VCaP (cell line): Measurements from ENCODE around the gene PLK3.

Experiments used
- H3K27ac ChIP-seq: fragments of 450-650 bp; 2 replicates; pipeline ENCODE4 v1.5.1; 2017
- TF ChIP-seq, protein P1 (sequence below): fragments of 450-650 bp; conservative IDR thresholded peaks from 2 replicates; pipeline ENCODE4 v1.5.1; 2017; ENCODE audit warnings: mild to moderate bottlenecking, moderate library complexity

The PLK3 gene

DNA sequence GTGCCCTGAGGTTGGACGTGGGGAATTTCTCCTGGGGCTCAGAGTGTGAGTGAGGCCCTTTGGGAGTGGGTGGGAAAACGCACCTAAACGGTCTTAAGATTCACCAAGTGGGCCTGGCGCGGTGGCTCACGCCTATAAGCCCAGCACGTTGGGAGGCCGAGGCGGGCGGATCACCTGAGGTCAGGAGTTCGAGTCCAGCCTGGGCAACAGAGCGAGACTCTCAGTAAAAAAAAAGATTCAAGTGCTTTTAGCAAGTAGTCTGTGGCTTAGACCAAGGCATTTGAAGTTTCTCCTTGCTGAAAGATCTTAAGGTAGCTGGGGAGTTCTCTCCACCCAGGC is 23.5 kb upstream of the PLK3 start:
- TF ChIP-seq, protein P1, sequence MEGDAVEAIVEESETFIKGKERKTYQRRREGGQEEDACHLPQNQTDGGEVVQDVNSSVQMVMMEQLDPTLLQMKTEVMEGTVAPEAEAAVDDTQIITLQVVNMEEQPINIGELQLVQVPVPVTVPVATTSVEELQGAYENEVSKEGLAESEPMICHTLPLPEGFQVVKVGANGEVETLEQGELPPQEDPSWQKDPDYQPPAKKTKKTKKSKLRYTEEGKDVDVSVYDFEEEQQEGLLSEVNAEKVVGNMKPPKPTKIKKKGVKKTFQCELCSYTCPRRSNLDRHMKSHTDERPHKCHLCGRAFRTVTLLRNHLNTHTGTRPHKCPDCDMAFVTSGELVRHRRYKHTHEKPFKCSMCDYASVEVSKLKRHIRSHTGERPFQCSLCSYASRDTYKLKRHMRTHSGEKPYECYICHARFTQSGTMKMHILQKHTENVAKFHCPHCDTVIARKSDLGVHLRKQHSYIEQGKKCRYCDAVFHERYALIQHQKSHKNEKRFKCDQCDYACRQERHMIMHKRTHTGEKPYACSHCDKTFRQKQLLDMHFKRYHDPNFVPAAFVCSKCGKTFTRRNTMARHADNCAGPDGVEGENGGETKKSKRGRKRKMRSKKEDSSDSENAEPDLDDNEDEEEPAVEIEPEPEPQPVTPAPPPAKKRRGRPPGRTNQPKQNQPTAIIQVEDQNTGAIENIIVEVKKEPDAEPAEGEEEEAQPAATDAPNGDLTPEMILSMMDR, result no peak
- peak overlapping the region; percentile 90 for H3K27ac ChIP-seq

DNA sequence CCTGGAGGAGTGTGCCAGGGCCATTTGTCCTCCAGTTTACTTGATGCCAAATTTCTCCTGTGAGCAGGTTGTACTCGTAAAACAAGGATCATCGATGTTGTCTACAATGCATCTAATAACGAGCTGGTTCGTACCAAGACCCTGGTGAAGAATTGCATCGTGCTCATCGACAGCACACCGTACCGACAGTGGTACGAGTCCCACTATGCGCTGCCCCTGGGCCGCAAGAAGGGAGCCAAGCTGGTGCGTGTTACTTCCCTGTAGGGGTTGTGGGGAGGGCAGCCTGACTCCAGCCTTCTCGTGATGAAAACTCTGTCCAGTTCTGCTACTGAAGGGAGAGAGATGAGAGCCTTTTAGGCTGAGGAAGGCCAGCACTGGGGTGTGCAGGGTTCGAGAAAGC is 22.6 kb upstream of the PLK3 start:
- TF ChIP-seq, protein P1, result no peak
- peak overlapping the region; percentile 90 for H3K27ac ChIP-seq

DNA sequence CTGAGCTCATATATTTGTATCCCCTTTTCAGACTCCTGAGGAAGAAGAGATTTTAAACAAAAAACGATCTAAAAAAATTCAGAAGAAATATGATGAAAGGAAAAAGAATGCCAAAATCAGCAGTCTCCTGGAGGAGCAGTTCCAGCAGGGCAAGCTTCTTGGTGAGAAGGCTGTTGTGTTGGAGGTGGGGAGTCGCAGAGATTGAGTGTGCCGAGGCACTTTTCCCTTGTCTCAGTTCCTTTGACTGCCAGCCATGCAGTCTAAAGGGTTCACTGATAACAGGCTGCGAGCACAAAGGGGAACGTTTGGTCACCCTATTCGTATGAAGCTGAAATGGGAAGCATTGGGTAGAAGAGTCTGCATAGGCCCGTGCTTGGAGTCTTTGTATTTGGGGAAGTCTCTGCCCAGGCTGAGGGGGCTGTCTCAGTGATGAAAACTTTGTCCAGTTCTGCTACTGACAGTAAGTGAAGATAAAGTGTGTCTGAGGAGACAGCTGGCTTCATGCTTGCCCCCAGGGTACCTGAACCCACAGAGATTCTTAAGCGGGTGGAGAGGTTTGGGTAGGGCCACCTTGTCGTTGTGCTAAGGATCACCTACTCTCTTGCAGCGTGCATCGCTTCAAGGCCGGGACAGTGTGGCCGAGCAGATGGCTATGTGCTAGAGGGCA is 22.1 kb upstream of the PLK3 start:
- TF ChIP-seq, protein P1, result no peak
- H3K27ac ChIP-seq, result peak overlapping the region; percentile 90

DNA sequence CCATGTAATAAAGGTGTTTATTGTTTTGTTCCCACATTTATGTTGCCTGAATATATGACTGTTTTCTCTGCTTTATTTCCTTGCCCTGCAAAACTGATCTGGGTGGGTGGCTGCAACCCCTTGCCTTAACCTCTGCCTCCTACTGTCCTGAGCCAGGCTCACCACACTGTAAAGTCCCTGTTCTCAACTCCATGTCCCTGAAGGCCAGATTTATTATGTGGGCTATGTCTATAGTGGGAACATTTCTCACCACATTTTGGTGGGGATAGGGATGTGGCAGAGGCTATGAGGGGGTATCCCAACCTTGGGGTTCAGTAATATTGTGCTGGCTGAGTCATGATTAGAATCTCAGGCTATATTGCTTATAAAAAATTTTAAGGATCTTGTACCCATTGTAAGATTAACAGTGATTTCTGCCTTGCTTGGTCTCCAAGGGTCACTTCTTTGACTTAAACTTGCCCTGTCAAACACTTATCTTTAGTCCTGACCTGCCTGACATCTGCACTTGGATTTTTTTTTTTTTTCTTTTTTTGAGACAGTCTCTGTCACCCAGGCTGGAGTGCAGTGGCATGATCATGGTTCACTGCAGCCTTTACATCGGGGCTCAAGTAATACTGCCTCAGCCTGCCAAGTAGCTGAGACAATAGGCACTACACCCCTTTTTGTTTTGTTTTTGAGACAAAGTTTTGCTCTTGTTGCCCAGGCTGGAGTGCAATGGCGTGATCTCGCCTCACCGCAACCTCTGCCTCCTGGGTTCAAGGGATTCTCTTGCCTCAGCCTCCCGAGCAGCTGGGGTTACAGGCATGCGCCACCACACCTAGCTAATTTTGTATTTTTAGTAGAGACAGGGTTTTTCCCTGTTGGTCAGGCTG is 21.2 kb upstream of the PLK3 start:
- peak overlapping the region; percentile 90; the same call in 1 of the 2 replicates for H3K27ac ChIP-seq
- TF ChIP-seq, protein P1, result no peak

DNA sequence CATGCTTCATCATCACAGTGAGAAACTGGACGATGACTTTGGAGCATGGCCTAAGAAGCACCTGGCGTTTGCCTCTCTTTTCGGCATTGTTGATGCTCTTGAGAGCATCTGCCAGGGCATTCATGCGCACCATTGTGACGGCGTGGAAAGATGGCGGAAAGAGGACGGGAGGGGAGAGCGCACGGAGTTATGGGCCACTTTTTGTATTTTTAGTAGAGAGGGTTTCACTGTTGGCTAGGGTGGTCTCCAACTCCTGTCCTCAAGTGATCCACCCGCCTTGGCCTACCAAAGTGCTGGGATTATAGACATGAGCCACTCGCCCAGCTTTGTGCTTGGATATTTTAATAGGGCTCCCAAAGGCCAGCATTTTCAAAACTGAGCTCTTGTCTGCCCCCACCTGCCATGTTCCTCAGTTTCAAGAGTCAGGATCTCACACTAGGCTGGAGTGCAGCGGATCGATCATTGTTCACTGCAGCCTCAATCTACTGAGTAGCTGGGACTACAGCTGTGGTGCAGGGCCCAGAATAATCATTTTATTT is 19.5 kb upstream of the PLK3 start:
- TF ChIP-seq, protein P1, result no peak
- H3K27ac ChIP-seq, result no peak overlapping the region

DNA sequence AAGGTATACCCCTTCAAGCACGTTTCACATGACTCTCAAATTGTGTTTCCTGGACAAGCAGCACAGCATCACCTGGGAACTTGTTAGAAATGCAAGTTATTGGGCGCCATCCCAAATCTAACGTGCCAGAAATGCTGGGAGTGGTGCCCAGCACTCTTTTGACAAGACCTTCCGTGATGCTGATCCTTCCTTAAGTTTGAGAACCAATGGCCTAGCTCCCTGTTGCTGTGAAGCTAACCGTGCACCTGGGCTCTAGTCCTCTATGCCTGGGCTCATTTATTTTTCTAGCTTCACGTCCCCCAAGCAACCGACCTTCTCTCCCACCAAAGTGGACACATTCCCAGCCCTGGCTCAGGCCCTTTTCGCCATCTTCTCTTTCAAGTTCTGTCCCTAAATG is 16.5 kb upstream of the PLK3 start:
- TF ChIP-seq, protein P1, result no peak
- H3K27ac ChIP-seq, result no peak overlapping the region
